NT2/D1 (cell line): ENCODE results near the gene RPTOR.

Experiments used
- SUZ12 ChIP-seq: IDR thresholded peaks from 2 replicates; pipeline ENCODE4 v1.6.1; 2011; ENCODE audit not compliant: insufficient read length, insufficient read depth; ENCODE audit errors: extremely low read depth
- YY1 ChIP-seq: IDR thresholded peaks from 2 replicates; pipeline ENCODE4 v1.6.1; 2011; ENCODE audit not compliant: insufficient read length, insufficient read depth
- ZNF274 ChIP-seq: IDR thresholded peaks from 2 replicates; pipeline ENCODE4 v1.6.1; 2011; ENCODE audit warnings: mild to moderate bottlenecking, low read depth, low read length

GRCh38 chr17:80640366-80641084 lies 95.9 kb downstream of the RPTOR start:
- no peak for TF ChIP-seq SUZ12
- TF ChIP-seq ZNF274: no peak
- TF ChIP-seq YY1: no peak
